Panc1 (cell line): ENCODE data around the gene USP40. TPM values are rescaled to one million over a fixed set of nuclear protein-coding genes. Genes with fewer than 3 reads are reported as not detected.

Experiments used
- ATAC-seq: fragments of 200-7000 bp; cut with Tn5 transposase; 2 replicates; pipeline ENCODE4 v1.9.1; 2020; ENCODE audit warnings: mild to moderate bottlenecking, moderate library complexity
- BruUV-seq: library from RNA; stranded (reverse); fragments of 400-500 nt; replicated peaks from 2 replicates; lab custom pipeline; 2021; lab: Mats Ljungman, UMichigan
- CTCF ChIA-PET: fragments of 300-600 bp; sonication (Branson Sonifier 250); formaldehyde crosslinking; loops from one replicate; lab custom pipeline; 2022; ENCODE audit warnings: antibody characterized with exemption; lab: Charles Lee
- POLR2A ChIA-PET: fragments of 300-600 bp; sonication (Branson Sonifier 250); formaldehyde crosslinking; loops from one replicate; lab custom pipeline; 2022; ENCODE audit warnings: antibody characterized with exemption; lab: Charles Lee
- DNase-seq: peaks from one replicate; pipeline ENCODE4 v3.0.0-alpha.2; 2010; ENCODE audit warnings: low read depth, low spot score
- H3K27ac ChIP-seq: 2 replicates; pipeline ENCODE4 v1.5.1; 2011; ENCODE audit warnings: mild to moderate bottlenecking, low read length, inconsistent platforms
- H3K27me3 ChIP-seq: fragments of 200-500 bp; sonication (Bioruptor generic); 2 replicates; pipeline ENCODE4 v1.6.0; 2014; ENCODE audit warnings: low read length, inconsistent platforms; ENCODE audit not compliant: control insufficient read depth, insufficient read depth
- H3K36me3 ChIP-seq: fragments of 200-500 bp; sonication (Bioruptor generic); 2 replicates; pipeline ENCODE4 v1.5.1; 2014; ENCODE audit warnings: inconsistent platforms, mild to moderate bottlenecking, low read length, moderate library complexity; ENCODE audit not compliant: control insufficient read depth, insufficient read depth
- H3K4me1 ChIP-seq: 2 replicates; pipeline ENCODE4 v1.5.1; 2011; ENCODE audit warnings: inconsistent platforms, mild to moderate bottlenecking, low read length, moderate library complexity; ENCODE audit not compliant: control insufficient read depth, insufficient read depth
- H3K4me3 ChIP-seq, 2 experiments: 2 replicates each; pipeline ENCODE4 v1.5.1; 2011 to 2012; ENCODE audit warnings: low read depth in 2 of 2, low read length in 2 of 2, mild to moderate bottlenecking in 2 of 2, inconsistent platforms in 1 of 2, moderate library complexity in 1 of 2
- H3K9me3 ChIP-seq: fragments of 200-500 bp; sonication (Bioruptor generic); 2 replicates; pipeline ENCODE4 v1.5.1; 2014; ENCODE audit warnings: low read depth, mild to moderate bottlenecking, inconsistent platforms, low read length, moderate library complexity; ENCODE audit not compliant: control insufficient read depth, insufficient read depth
- POLR2AphosphoS5 ChIP-seq: IDR thresholded peaks from 2 replicates; pipeline ENCODE4 v1.6.1; 2012; ENCODE audit warnings: mild to moderate bottlenecking, low read depth, low read length, moderate library complexity
- SIN3A ChIP-seq: IDR thresholded peaks from 2 replicates; pipeline ENCODE4 v1.6.1; 2012; ENCODE audit warnings: low read depth, mild to moderate bottlenecking, low read length, moderate library complexity, borderline replicate concordance; ENCODE audit not compliant: insufficient read depth
- TCF7L2 ChIP-seq: IDR thresholded peaks from 2 replicates; pipeline ENCODE4 v1.6.1; 2011; ENCODE audit warnings: mild to moderate bottlenecking, low read depth, low read length, inconsistent platforms
- in situ Hi-C: cut with HindIII; loops from 2 replicates; pipeline ENCODE4 v1.10.0; 2016; ENCODE audit warnings: low sequenced_read_pairs, low pct_unique_long_range_greater_than_20kb
- intact Hi-C: fragments of 100-400 bp; cut with micrococcal nuclease; formaldehyde crosslinking; loops from one replicate; pipeline ENCODE4 v1.10.0; 2022; ENCODE audit not compliant: unreplicated experiment
- total RNA-seq: library from RNA; stranded (reverse); gene quantifications from one replicate; pipeline ENCODE4 v1.2.1, GENCODE V29; 2021; ENCODE audit not compliant: unreplicated experiment
- TF ChIP-seq, protein P1 (sequence below), 2 experiments: IDR thresholded peaks; 2 replicates each; pipeline ENCODE4 v1.6.1; 2011 to 2012; ENCODE audit warnings: low read depth in 2 of 2, control low read depth in 1 of 2, low read length in 1 of 2, mild to moderate bottlenecking in 1 of 2, moderate library complexity in 1 of 2; ENCODE audit not compliant: insufficient read depth in 1 of 2
- TF ChIP-seq, protein P2 (sequence below): fragments of 450-650 bp; IDR thresholded peaks from 2 replicates; pipeline ENCODE4 v1.5.1; 2017; ENCODE audit warnings: mild to moderate bottlenecking

The USP40 gene
- total RNA-seq, 1 experiment from 2014 or later, result 26.6 TPM

DNA sequence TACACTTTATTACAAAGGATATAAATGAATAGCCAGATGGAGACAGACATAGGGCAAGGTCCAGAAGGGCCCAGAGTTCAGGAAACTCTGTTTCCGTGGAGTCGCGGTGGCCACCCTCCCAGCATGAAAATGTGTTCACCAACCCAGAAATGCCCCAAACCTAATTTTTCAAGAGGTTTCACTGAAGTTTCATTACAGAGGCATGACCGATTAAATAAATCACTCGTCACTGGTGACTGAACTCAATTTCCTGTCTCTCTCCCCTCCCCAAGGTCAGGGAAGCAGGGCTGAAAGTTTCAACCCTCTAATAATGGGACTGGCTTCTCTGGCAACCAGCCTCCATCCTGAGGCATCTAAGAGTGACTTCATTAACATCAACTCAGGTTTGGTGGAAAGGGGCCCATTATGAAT is 22.4 kb downstream of the USP40 start:
- H3K4me1 ChIP-seq, result no peaks in the 10 kb centered on the region
- ATAC-seq (no peak), DNase-seq (no peak)
- ChIA-PET CTCF (no interaction called here), POLR2A (no interaction called here)
- H3K27ac ChIP-seq, result no peak overlapping the region
- no peak overlapping the region for H3K4me3 ChIP-seq
- H3K27me3 ChIP-seq, result no peaks in the 10 kb centered on the region
- in situ Hi-C loops (no loop called here), intact Hi-C loops (no loop called here)
- H3K36me3 ChIP-seq, result peaks cover 6% of the 10 kb centered on the region
- TF ChIP-seq, protein P1, sequence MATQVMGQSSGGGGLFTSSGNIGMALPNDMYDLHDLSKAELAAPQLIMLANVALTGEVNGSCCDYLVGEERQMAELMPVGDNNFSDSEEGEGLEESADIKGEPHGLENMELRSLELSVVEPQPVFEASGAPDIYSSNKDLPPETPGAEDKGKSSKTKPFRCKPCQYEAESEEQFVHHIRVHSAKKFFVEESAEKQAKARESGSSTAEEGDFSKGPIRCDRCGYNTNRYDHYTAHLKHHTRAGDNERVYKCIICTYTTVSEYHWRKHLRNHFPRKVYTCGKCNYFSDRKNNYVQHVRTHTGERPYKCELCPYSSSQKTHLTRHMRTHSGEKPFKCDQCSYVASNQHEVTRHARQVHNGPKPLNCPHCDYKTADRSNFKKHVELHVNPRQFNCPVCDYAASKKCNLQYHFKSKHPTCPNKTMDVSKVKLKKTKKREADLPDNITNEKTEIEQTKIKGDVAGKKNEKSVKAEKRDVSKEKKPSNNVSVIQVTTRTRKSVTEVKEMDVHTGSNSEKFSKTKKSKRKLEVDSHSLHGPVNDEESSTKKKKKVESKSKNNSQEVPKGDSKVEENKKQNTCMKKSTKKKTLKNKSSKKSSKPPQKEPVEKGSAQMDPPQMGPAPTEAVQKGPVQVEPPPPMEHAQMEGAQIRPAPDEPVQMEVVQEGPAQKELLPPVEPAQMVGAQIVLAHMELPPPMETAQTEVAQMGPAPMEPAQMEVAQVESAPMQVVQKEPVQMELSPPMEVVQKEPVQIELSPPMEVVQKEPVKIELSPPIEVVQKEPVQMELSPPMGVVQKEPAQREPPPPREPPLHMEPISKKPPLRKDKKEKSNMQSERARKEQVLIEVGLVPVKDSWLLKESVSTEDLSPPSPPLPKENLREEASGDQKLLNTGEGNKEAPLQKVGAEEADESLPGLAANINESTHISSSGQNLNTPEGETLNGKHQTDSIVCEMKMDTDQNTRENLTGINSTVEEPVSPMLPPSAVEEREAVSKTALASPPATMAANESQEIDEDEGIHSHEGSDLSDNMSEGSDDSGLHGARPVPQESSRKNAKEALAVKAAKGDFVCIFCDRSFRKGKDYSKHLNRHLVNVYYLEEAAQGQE (IDR thresholded peaks at IDR 0.05; ENCODE audit: insufficient read depth in 1 of 2, low read depth in 2 of 2, low read length in 1 of 2), result no peak
- TF ChIP-seq POLR2AphosphoS5 (no peak), SIN3A (no peak), TCF7L2 (no peak)
- TF ChIP-seq, protein P2, sequence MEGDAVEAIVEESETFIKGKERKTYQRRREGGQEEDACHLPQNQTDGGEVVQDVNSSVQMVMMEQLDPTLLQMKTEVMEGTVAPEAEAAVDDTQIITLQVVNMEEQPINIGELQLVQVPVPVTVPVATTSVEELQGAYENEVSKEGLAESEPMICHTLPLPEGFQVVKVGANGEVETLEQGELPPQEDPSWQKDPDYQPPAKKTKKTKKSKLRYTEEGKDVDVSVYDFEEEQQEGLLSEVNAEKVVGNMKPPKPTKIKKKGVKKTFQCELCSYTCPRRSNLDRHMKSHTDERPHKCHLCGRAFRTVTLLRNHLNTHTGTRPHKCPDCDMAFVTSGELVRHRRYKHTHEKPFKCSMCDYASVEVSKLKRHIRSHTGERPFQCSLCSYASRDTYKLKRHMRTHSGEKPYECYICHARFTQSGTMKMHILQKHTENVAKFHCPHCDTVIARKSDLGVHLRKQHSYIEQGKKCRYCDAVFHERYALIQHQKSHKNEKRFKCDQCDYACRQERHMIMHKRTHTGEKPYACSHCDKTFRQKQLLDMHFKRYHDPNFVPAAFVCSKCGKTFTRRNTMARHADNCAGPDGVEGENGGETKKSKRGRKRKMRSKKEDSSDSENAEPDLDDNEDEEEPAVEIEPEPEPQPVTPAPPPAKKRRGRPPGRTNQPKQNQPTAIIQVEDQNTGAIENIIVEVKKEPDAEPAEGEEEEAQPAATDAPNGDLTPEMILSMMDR, result no peak
- no peaks in the 10 kb centered on the region for H3K9me3 ChIP-seq
- no TSS peak for BruUV-seq

DNA sequence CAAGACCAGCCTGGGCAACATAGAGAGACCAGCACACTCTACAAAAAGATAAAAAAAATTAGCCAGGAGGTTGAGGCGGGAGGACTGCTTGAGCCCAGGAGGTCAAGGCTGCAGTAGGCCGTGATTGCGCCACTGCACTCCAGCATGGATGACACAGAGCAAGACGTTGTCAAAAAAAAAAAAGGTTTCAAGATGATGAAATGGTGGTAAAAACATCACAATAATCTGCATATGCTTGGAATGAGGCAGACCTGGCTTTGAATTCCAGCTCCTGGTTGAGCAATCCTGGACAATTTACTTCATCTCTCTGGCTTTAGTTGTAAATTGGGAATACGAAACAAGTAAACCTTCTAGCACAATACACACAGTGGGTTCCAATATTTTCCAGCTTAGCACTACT is 24.1 kb downstream of the USP40 start:
- TF ChIP-seq, protein P1 (IDR thresholded peaks at IDR 0.05; ENCODE audit: insufficient read depth in 1 of 2, low read depth in 2 of 2, low read length in 1 of 2), result no peak
- TF ChIP-seq POLR2AphosphoS5 (no peak), SIN3A (no peak)
- TF ChIP-seq, protein P2, result no peak
- Histone ChIP-seq H3K4me3 (no peak overlapping the region), H3K27me3 (no peaks in the 10 kb centered on the region), H3K36me3 (no peaks in the 10 kb centered on the region; the same call in none of the 2 replicates), H3K4me1 (no peaks in the 10 kb centered on the region), H3K27ac (no peak overlapping the region), H3K9me3 (no peaks in the 10 kb centered on the region)
- BruUV-seq, result no TSS peak
- in situ Hi-C loops (no loop called here), intact Hi-C loops (no loop called here)
- no peak for DNase-seq
- ChIA-PET POLR2A (no interaction called here), CTCF (interaction anchor here (0.7 kb wide), 1 partner anchor 9 kb away, joined by 5 read pairs; no protein-coding TSS in a partner anchor)
- ATAC-seq, result no peak
